MM.1S (cell line): ENCODE measurements around the gene UGT1A4.
A peak's percentile ranks its signal among the peaks of the same experiment; 100 is the strongest.

ENCODE experiments used
- DNase-seq: peaks from one replicate; pipeline ENCODE4 v3.0.0-alpha.2; 2015
- H2AFZ ChIP-seq: fragments of 300-600 bp; sonication (generic); 2 replicates; pipeline ENCODE4 v1.6.0; 2016; ENCODE audit warnings: antibody characterized with exemption, low read length
- H3F3A ChIP-seq: fragments of 300-600 bp; sonication (generic); 2 replicates; pipeline ENCODE4 v1.6.1; 2016; ENCODE audit warnings: mild to moderate bottlenecking, antibody characterized with exemption, low read length, moderate library complexity, mixed read lengths; ENCODE audit not compliant: insufficient read depth
- H3K27ac ChIP-seq: fragments of 300-600 bp; sonication (generic); 2 replicates; pipeline ENCODE4 v1.5.1; 2016; ENCODE audit warnings: mild to moderate bottlenecking, low read length
- H3K27me3 ChIP-seq: fragments of 300-600 bp; sonication (generic); replicated peaks from 2 replicates; pipeline ENCODE4 v1.6.0; 2016; ENCODE audit warnings: low read length; ENCODE audit not compliant: insufficient read depth
- H3K36me3 ChIP-seq: fragments of 300-600 bp; sonication (generic); replicated peaks from 2 replicates; pipeline ENCODE4 v1.6.1; 2016; ENCODE audit warnings: mild to moderate bottlenecking, low read length, mixed read lengths; ENCODE audit not compliant: insufficient read depth
- H3K4me1 ChIP-seq: fragments of 300-600 bp; sonication (generic); 2 replicates; pipeline ENCODE4 v1.6.1; 2016; ENCODE audit warnings: low read length, mixed read lengths
- H3K4me2 ChIP-seq: fragments of 300-600 bp; sonication (generic); 2 replicates; pipeline ENCODE4 v1.6.0; 2016; ENCODE audit warnings: low read depth, low read length
- H3K4me3 ChIP-seq: fragments of 300-600 bp; sonication (generic); 2 replicates; pipeline ENCODE4 v1.5.1; 2016; ENCODE audit warnings: low read length, mixed read lengths
- H3K79me2 ChIP-seq: fragments of 300-600 bp; sonication (generic); 2 replicates; pipeline ENCODE4 v1.6.1; 2016; ENCODE audit warnings: mixed run types, low read length, mixed read lengths
- H3K9ac ChIP-seq: fragments of 300-600 bp; sonication (generic); 2 replicates; pipeline ENCODE4 v1.6.1; 2016; ENCODE audit warnings: low read length, mixed read lengths
- H3K9me2 ChIP-seq: fragments of 300-600 bp; sonication (generic); replicated peaks from 2 replicates; pipeline ENCODE4 v1.6.1; 2016; ENCODE audit warnings: mild to moderate bottlenecking, low read length, mixed read lengths; ENCODE audit not compliant: insufficient read depth
- H3K9me3 ChIP-seq: fragments of 300-600 bp; sonication (generic); replicated peaks from 2 replicates; pipeline ENCODE4 v1.6.1; 2016; ENCODE audit warnings: mild to moderate bottlenecking, low read length, mixed read lengths; ENCODE audit not compliant: insufficient read depth
- H4K20me1 ChIP-seq: fragments of 300-600 bp; sonication (generic); 2 replicates; pipeline ENCODE4 v1.6.1; 2016; ENCODE audit warnings: mild to moderate bottlenecking, low read length, moderate library complexity, mixed read lengths; ENCODE audit not compliant: insufficient read depth
- CTCF ChIP-seq: fragments of 300-600 bp; sonication (generic); IDR thresholded peaks from 2 replicates; pipeline ENCODE4 v1.5.1; 2016; ENCODE audit warnings: antibody characterized with exemption, low read length, mixed read lengths
- EZH2 ChIP-seq: fragments of 300-600 bp; sonication (generic); optimal IDR thresholded peaks from 2 replicates; pipeline ENCODE3; 2017; ENCODE audit warnings: low read depth, mild to moderate bottlenecking, antibody characterized with exemption, low read length, mixed read lengths
- EZH2phosphoT487 ChIP-seq: fragments of 300-600 bp; sonication (generic); IDR thresholded peaks from 2 replicates; pipeline ENCODE4 v1.6.1; 2018; ENCODE audit warnings: antibody characterized with exemption, low read length

Gene UGT1A4

GRCh38 chr2:233800208-233800607 is 81.7 kb downstream of the UGT1A4 start:
- Histone ChIP-seq H4K20me1 (no peaks in the 10 kb centered on the region), H3K4me1 (peaks cover 11% of the 10 kb centered on the region), H3K79me2 (no peaks in the 10 kb centered on the region), H3K9me3 (no peaks in the 10 kb centered on the region), H3K27ac (no peak overlapping the region), H3K9me2 (no peaks in the 10 kb centered on the region), H3K27me3 (no peaks in the 10 kb centered on the region), H2AFZ (no peak overlapping the region), H3F3A (no peaks in the 10 kb centered on the region), H3K4me3 (no peak overlapping the region), H3K9ac (no peak overlapping the region), H3K4me2 (no peak overlapping the region), H3K36me3 (no peaks in the 10 kb centered on the region)
- DNase-seq = no peak
- TF ChIP-seq EZH2phosphoT487 (no peak), CTCF (no peak), EZH2 (no peak)

- TF ChIP-seq EZH2 (no peak), CTCF (peak; percentile 15; the same call in 1 of the 2 replicates)
- no peaks in the 10 kb centered on the region for H3K9me3 ChIP-seq
- DNase-seq = peak; percentile 72
- peaks cover 11% of the 10 kb centered on the region for H3K4me1 ChIP-seq
- H3K27me3 ChIP-seq = no peaks in the 10 kb centered on the region
- no peaks in the 10 kb centered on the region for H4K20me1 ChIP-seq
- H3K79me2 ChIP-seq = no peaks in the 10 kb centered on the region
- H3F3A ChIP-seq = no peaks in the 10 kb centered on the region
- H3K9me2 ChIP-seq = no peaks in the 10 kb centered on the region
- H3K4me2 ChIP-seq = no peak overlapping the region
- H3K9ac ChIP-seq = no peak overlapping the region
- no peak overlapping the region for H3K4me3 ChIP-seq
- no peaks in the 10 kb centered on the region for H3K36me3 ChIP-seq
- H2AFZ ChIP-seq = 0 out of 2 replicates have a peak overlapping the region, but pooled peaks have one; percentile 51
- no peak overlapping the region for H3K27ac ChIP-seq
Measured at GRCh38 chr2:233801357-233802131, 83.0 kb downstream of the UGT1A4 start.

GRCh38 chr2:233802132-233802815 is 83.7 kb downstream of the UGT1A4 start:
- H3K36me3 ChIP-seq = no peaks in the 10 kb centered on the region
- no peaks in the 10 kb centered on the region for H3K9me3 ChIP-seq
- H3K9me2 ChIP-seq = no peaks in the 10 kb centered on the region
- no peak overlapping the region for H3K27ac ChIP-seq
- no peak overlapping the region for H3K4me2 ChIP-seq
- DNase-seq = no peak
- H2AFZ ChIP-seq = no peak overlapping the region
- TF ChIP-seq EZH2phosphoT487 (no peak), EZH2 (no peak), CTCF (no peak)
- no peak overlapping the region for H3K9ac ChIP-seq
- H3K4me3 ChIP-seq = no peak overlapping the region
- H3K27me3 ChIP-seq = no peaks in the 10 kb centered on the region
- H3F3A ChIP-seq = no peaks in the 10 kb centered on the region
- H4K20me1 ChIP-seq = no peaks in the 10 kb centered on the region
- peaks cover 11% of the 10 kb centered on the region for H3K4me1 ChIP-seq
- no peaks in the 10 kb centered on the region for H3K79me2 ChIP-seq
